ENCODE measurements around the gene NUDT4. TPM values are rescaled to one million over a fixed set of nuclear protein-coding genes. Genes with fewer than 3 reads are reported as not detected.

NUDT4 gene
- total RNA-seq, 1 donor from 2014 or later, result 60.2 TPM

GRCh38 chr12:93361151-93361919 is 16.4 kb upstream of the NUDT4 start:
- no peaks in the 10 kb centered on the region for H3K36me3 ChIP-seq (ENCODE audit: insufficient read depth, low read length)
- DNase-seq (ENCODE audit: low read depth) (peak; percentile 89), FAIRE-seq (peak; percentile 69)
- H3K4me3 Mint-ChIP-seq (ENCODE audit: unreplicated experiment), result no peak overlapping the region
- no peak overlapping the region for H3K27ac Mint-ChIP-seq (ENCODE audit: unreplicated experiment)
- H3K27ac ChIP-seq (ENCODE audit: low read depth, low read length), result no peak overlapping the region
- no peaks in the 10 kb centered on the region for H3K9me3 Mint-ChIP-seq (ENCODE audit: unreplicated experiment)
- H3K4me1 Mint-ChIP-seq (ENCODE audit: low read depth, unreplicated experiment), result peaks cover 6% of the 10 kb centered on the region
- H2AFZ ChIP-seq (ENCODE audit: low read depth, low read length), result no peak overlapping the region
- no peak overlapping the region for H3K4me3 ChIP-seq (ENCODE audit: insufficient read depth, low read depth, low read length)
- TF ChIP-seq CTCF (IDR thresholded peaks at IDR 0.05; ENCODE audit: insufficient read depth, low read depth, low read length) (no peak), EZH2 (IDR thresholded peaks at IDR 0.05; ENCODE audit: insufficient read depth, low read length) (no peak)
- H3K4me2 ChIP-seq (ENCODE audit: low read length), result no peak overlapping the region
- no peaks in the 10 kb centered on the region for H3K27me3 ChIP-seq (ENCODE audit: insufficient read depth, low read length)
- H4K20me1 ChIP-seq (ENCODE audit: insufficient read depth, low read length), result no peaks in the 10 kb centered on the region
- H3K36me3 Mint-ChIP-seq (ENCODE audit: low read depth, unreplicated experiment), result no peaks in the 10 kb centered on the region
- no peaks in the 10 kb centered on the region for H3K79me2 ChIP-seq (ENCODE audit: insufficient read depth, low read length)
- H3K9me3 ChIP-seq (ENCODE audit: insufficient read depth, low read depth, low read length), result no peaks in the 10 kb centered on the region
- no peaks in the 10 kb centered on the region for H3K27me3 Mint-ChIP-seq (ENCODE audit: low read depth, unreplicated experiment)
- no peak overlapping the region for H3K9ac ChIP-seq (ENCODE audit: low read length)
- no peaks in the 10 kb centered on the region for H3K4me1 ChIP-seq (ENCODE audit: insufficient read depth, low read length)

- Histone ChIP-seq H3K4me1 (ENCODE audit: insufficient read depth, low read length) (no peaks in the 10 kb centered on the region), H4K20me1 (ENCODE audit: insufficient read depth, low read length) (no peaks in the 10 kb centered on the region), H3K9me3 (ENCODE audit: insufficient read depth, low read depth, low read length) (no peaks in the 10 kb centered on the region), H3K27me3 (ENCODE audit: insufficient read depth, low read length) (no peaks in the 10 kb centered on the region), H3K27ac (ENCODE audit: low read depth, low read length) (no peak overlapping the region), H3K9ac (ENCODE audit: low read length) (no peak overlapping the region), H3K4me2 (ENCODE audit: low read length) (no peak overlapping the region), H3K4me3 (ENCODE audit: insufficient read depth, low read depth, low read length) (no peak overlapping the region), H3K79me2 (ENCODE audit: insufficient read depth, low read length) (no peaks in the 10 kb centered on the region), H2AFZ (ENCODE audit: low read depth, low read length) (no peak overlapping the region), H3K36me3 (ENCODE audit: insufficient read depth, low read length) (no peaks in the 10 kb centered on the region)
- DNase-seq (ENCODE audit: low read depth) (no peak), FAIRE-seq (no peak)
- H3K27ac Mint-ChIP-seq (ENCODE audit: unreplicated experiment), result no peak overlapping the region
- no peaks in the 10 kb centered on the region for H3K27me3 Mint-ChIP-seq (ENCODE audit: low read depth, unreplicated experiment)
- H3K4me1 Mint-ChIP-seq (ENCODE audit: low read depth, unreplicated experiment), result peaks cover 6% of the 10 kb centered on the region
- TF ChIP-seq CTCF (IDR thresholded peaks at IDR 0.05; ENCODE audit: insufficient read depth, low read depth, low read length), result no peak
- no peak for TF ChIP-seq EZH2 (IDR thresholded peaks at IDR 0.05; ENCODE audit: insufficient read depth, low read length)
- H3K4me3 Mint-ChIP-seq (ENCODE audit: unreplicated experiment), result no peak overlapping the region
- H3K9me3 Mint-ChIP-seq (ENCODE audit: unreplicated experiment), result no peaks in the 10 kb centered on the region
- H3K36me3 Mint-ChIP-seq (ENCODE audit: low read depth, unreplicated experiment), result no peaks in the 10 kb centered on the region
Observed at GRCh38 chr12:93363841-93364297, 13.9 kb upstream of the NUDT4 start.

Data from astrocyte (in vitro differentiated cells and primary cell).